Natural killer cell (primary cell): ENCODE measurements around the gene BSN. TPM values are rescaled to one million over a fixed set of nuclear protein-coding genes. Genes with fewer than 3 reads are reported as not detected.
A peak's percentile ranks its signal among the peaks of the same experiment; 100 is the strongest.

ENCODE experiments used
- ATAC-seq, 3 donors: fragments of 150-1000 bp in 2 of 3; fragments of 200-7000 bp in 1 of 3; cut with Tn5 transposase; 1 replicate in 1 of 3; 2 replicates in 2 of 3; pipeline ENCODE4 v1.10.0; 2021; ENCODE audit warnings: mild to moderate bottlenecking in 2 of 3, moderate library complexity in 2 of 3
- DNase-seq, 2 donors: peaks; one replicate each; pipeline versions ENCODE4 v3.0.0 to v3.0.0-alpha.2; 2013 to 2021; ENCODE audit warnings: mixed read lengths in 1 of 2
- H3K27ac ChIP-seq: one replicate; pipeline ENCODE4 v1.5.1; 2013; ENCODE audit warnings: mild to moderate bottlenecking, low read length
- H3K27me3 ChIP-seq: one replicate; pipeline ENCODE4 v1.6.1; 2013; ENCODE audit warnings: low read length; ENCODE audit not compliant: control insufficient read depth, insufficient read depth
- H3K36me3 ChIP-seq: one replicate; pipeline ENCODE4 v1.6.1; 2013; ENCODE audit warnings: low read length; ENCODE audit not compliant: control insufficient read depth, insufficient read depth
- H3K4me1 ChIP-seq: one replicate; pipeline ENCODE4 v1.6.1; 2013; ENCODE audit warnings: low read length; ENCODE audit not compliant: control insufficient read depth, insufficient read depth
- H3K4me3 ChIP-seq: one replicate; pipeline ENCODE4 v1.5.1; 2013; ENCODE audit warnings: low read length
- H3K9me3 ChIP-seq: one replicate; pipeline ENCODE4 v1.6.1; 2013; ENCODE audit warnings: low read length; ENCODE audit not compliant: control insufficient read depth, insufficient read depth
- H3K27ac Mint-ChIP-seq, 2 donors: one replicate each; pipeline ENCODE4 v1.8.0; 2022; ENCODE audit warnings: mild to moderate bottlenecking in 2 of 2, mixed read lengths in 2 of 2, moderate library complexity in 1 of 2
- H3K27me3 Mint-ChIP-seq, 2 donors: one replicate each; pipeline ENCODE4 v1.8.0; 2022; ENCODE audit warnings: low read depth in 2 of 2, mixed read lengths in 2 of 2
- H3K36me3 Mint-ChIP-seq: one replicate; pipeline ENCODE4 v1.8.0; 2022; ENCODE audit warnings: mixed read lengths
- H3K4me1 Mint-ChIP-seq, 2 donors: one replicate each; pipeline ENCODE4 v1.8.0; 2022; ENCODE audit warnings: mixed read lengths in 2 of 2
- H3K4me3 Mint-ChIP-seq: one replicate; pipeline ENCODE4 v1.8.0; 2022; ENCODE audit warnings: mild to moderate bottlenecking, moderate library complexity, mixed read lengths
- H3K9me3 Mint-ChIP-seq, 2 donors: one replicate each; pipeline ENCODE4 v1.8.0; 2022; ENCODE audit warnings: mixed read lengths in 2 of 2
- WGBS: methylation state at CpG from one replicate; pipeline ENCODE4 v1.1.7; 2013; ENCODE audit warnings: missing lambda C conversion rate; ENCODE audit not compliant: insufficient coverage; 5-methylcytosine and 5-hydroxymethylcytosine counted together
- intact Hi-C: fragments of 100-400 bp; cut with micrococcal nuclease; formaldehyde crosslinking; loops from one replicate; pipeline ENCODE4 v1.14.2; 2022
- total RNA-seq, 4 donors: library from RNA; stranded (reverse); fragments of 120-200 nt in 1 of 4; gene quantifications; one replicate each; pipeline versions ENCODE4 v1.2.3 to v1.2.4, GENCODE V29; 2013 to 2022
- TF ChIP-seq, protein P1 (sequence below): fragments of 200-600 bp; IDR thresholded peaks from one replicate; pipeline ENCODE4 v1.8.0; 2022; ENCODE audit warnings: antibody characterized with exemption

Gene BSN
- total RNA-seq, 3 donors from 2014 or later (not counting 1 experiment from before 2014, with no cell fraction given), result 0.33 to 0.41 (median 0.35) TPM

DNA sequence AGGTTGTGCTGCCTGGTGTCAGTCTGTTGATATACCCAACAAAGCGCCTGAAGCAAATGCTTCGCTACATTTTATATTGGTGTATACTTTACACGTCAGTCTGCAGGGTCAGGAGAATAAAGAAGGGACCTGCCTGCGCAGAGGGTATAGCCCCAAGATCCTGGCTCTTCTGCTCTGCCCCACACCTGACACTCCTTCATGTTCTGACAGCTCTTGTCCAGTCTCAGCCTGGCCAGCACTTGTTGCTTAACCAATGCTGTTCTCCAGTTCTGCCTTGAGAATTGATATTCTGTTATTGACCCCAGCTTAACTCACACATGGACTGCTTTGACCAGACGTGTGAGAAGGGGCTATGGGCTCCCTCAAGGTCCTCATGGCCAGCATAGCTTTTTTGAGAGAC, 35.8 kb upstream of the BSN start:
- Mint-ChIP-seq H3K4me3 (no peak overlapping the region), H3K9me3 (no peaks in the 10 kb centered on the region), H3K4me1 (peaks cover 44 to 49% of the 10 kb centered on the region in 2 donors), H3K36me3 (no peaks in the 10 kb centered on the region), H3K27ac (no peak overlapping the region), H3K27me3 (no peaks in the 10 kb centered on the region)
- over 99% methylated on average over 5 of the region's 5 CpGs for WGBS
- Histone ChIP-seq H3K27ac (no peak overlapping the region), H3K9me3 (no peaks in the 10 kb centered on the region), H3K27me3 (no peaks in the 10 kb centered on the region), H3K4me1 (peaks cover 6% of the 10 kb centered on the region), H3K4me3 (no peak overlapping the region), H3K36me3 (peaks cover 15% of the 10 kb centered on the region)
- TF ChIP-seq, protein P1, sequence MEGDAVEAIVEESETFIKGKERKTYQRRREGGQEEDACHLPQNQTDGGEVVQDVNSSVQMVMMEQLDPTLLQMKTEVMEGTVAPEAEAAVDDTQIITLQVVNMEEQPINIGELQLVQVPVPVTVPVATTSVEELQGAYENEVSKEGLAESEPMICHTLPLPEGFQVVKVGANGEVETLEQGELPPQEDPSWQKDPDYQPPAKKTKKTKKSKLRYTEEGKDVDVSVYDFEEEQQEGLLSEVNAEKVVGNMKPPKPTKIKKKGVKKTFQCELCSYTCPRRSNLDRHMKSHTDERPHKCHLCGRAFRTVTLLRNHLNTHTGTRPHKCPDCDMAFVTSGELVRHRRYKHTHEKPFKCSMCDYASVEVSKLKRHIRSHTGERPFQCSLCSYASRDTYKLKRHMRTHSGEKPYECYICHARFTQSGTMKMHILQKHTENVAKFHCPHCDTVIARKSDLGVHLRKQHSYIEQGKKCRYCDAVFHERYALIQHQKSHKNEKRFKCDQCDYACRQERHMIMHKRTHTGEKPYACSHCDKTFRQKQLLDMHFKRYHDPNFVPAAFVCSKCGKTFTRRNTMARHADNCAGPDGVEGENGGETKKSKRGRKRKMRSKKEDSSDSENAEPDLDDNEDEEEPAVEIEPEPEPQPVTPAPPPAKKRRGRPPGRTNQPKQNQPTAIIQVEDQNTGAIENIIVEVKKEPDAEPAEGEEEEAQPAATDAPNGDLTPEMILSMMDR, result no peak
- intact Hi-C loops, result no loop called here
- ATAC-seq (no peak), DNase-seq (no peak)

DNA sequence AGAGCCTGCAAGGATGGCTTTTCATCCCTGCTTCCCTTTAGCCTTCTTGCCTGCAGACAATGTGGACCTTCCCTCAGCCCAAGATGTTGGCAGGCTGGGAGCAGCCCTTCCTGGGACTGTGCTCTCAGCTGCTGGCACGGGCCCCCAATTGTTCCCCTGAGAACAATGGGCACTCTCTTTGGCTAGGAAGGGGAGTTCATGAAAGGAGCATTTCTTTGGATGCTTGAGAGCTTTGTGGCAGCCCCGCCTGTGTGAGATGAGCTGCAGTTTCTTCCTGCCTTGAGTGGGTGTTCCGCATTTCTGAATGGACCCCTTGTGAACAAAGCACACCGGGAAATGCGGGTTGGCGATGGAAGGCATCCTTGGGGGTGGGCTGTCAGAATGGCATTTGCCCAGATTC, 35.0 kb upstream of the BSN start:
- ATAC-seq, result no peak
- Histone ChIP-seq H3K9me3 (no peaks in the 10 kb centered on the region), H3K4me3 (no peak overlapping the region), H3K4me1 (peaks cover 6% of the 10 kb centered on the region), H3K27me3 (no peaks in the 10 kb centered on the region), H3K27ac (no peak overlapping the region), H3K36me3 (peaks cover 10% of the 10 kb centered on the region)
- intact Hi-C loops, result no loop called here
- TF ChIP-seq, protein P1, result no peak
- Mint-ChIP-seq H3K36me3 (no peaks in the 10 kb centered on the region), H3K9me3 (no peaks in the 10 kb centered on the region), H3K4me3 (no peak overlapping the region), H3K27ac (peak overlapping the region in 1 of 2 donors; percentile 51), H3K27me3 (no peaks in the 10 kb centered on the region), H3K4me1 (peaks cover 44 to 45% of the 10 kb centered on the region in 2 donors)
- DNase-seq, result no peak
- WGBS, result 96% methylated on average over 6 of the region's 6 CpGs

DNA sequence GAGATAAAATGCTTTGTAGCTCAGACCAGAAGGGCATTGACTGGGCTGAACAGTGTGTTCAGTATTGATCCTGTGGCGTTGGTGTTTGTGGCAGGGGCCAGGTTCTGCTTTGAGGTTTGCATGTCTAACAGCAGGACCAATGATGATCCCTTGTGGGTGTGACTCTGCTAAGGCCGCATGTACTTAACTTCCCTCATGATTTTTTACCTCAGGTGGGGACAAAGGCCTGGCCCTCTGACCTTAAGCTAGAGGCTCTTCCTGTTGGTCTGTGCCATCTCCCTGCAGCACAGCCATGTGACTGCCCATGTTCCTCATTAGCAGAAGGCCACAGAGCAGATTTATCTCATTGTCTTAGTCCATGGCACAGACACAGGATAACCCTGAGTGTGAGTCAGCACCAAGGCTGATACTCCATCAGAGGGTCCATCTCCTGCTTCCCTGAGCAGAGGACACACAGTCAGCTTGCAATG, 34.3 kb upstream of the BSN start:
- H3K27me3 Mint-ChIP-seq, result no peaks in the 10 kb centered on the region
- Histone ChIP-seq H3K4me1 (peaks cover 6% of the 10 kb centered on the region), H3K9me3 (no peaks in the 10 kb centered on the region), H3K27ac (no peak overlapping the region), H3K36me3 (peaks cover 10% of the 10 kb centered on the region), H3K27me3 (no peaks in the 10 kb centered on the region), H3K4me3 (no peak overlapping the region)
- H3K4me3 Mint-ChIP-seq, result no peak overlapping the region
- H3K36me3 Mint-ChIP-seq, result no peaks in the 10 kb centered on the region
- 70% methylated on average over 2 of the region's 2 CpGs for WGBS
- no peak for DNase-seq
- peaks cover 44 to 45% of the 10 kb centered on the region in 2 donors for H3K4me1 Mint-ChIP-seq
- peak in 2 of 3 donors; percentile 50 to 56 for ATAC-seq
- intact Hi-C loops, result no loop called here
- peak overlapping the region; percentile 51 to 53 for H3K27ac Mint-ChIP-seq
- no peaks in the 10 kb centered on the region for H3K9me3 Mint-ChIP-seq
- TF ChIP-seq, protein P1, result no peak
